Activated naive CD4-positive, alpha-beta T cell treated with anti-CD3 and anti-CD28 coated beads, Interleukin-2, amount 50 U/mL, for 16 hours (primary cell): ENCODE data around the gene ZNF70.
A peak's percentile ranks its signal among the peaks of the same experiment; 100 is the strongest.

Experiments
- DNase-seq: peaks from one replicate; pipeline ENCODE4 v3.0.0-alpha.2; 2020

Gene ZNF70

GRCh38 chr22:23750714-23751440 is at the start of gene ZNF70:
TSS of gene ZNF70 (minus strand) at chr22:23751112. CDS start at chr22:23745140, 5,972 bp downstream.
- DNase-seq: peak; percentile 86

DNA sequence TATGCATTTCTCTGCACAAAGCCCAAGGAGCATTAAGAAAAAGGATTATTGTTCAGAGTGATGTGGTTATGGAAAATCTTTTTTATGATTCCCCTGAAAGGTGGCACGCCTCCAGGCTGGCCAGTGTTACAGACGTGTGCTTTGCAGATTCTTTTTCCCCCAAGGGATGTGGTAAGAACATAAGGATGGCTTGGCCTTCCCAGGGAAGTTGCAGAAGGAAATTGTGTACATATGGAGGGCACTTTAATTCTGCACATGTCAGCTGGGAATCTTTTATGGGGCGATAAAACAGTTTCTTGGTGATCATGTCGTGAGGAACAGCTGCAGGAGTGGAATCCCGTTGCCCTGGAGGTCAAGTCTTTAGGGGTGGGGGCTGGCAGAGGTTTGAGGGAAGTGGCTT is 45.5 kb upstream of the ZNF70 start:
- no peak for DNase-seq

GRCh38 chr22:23793326-23793725 is 42.4 kb upstream of the ZNF70 start:
- no peak for DNase-seq

GRCh38 chr22:23791738-23792645 is 41.1 kb upstream of the ZNF70 start:
- DNase-seq: no peak

DNA sequence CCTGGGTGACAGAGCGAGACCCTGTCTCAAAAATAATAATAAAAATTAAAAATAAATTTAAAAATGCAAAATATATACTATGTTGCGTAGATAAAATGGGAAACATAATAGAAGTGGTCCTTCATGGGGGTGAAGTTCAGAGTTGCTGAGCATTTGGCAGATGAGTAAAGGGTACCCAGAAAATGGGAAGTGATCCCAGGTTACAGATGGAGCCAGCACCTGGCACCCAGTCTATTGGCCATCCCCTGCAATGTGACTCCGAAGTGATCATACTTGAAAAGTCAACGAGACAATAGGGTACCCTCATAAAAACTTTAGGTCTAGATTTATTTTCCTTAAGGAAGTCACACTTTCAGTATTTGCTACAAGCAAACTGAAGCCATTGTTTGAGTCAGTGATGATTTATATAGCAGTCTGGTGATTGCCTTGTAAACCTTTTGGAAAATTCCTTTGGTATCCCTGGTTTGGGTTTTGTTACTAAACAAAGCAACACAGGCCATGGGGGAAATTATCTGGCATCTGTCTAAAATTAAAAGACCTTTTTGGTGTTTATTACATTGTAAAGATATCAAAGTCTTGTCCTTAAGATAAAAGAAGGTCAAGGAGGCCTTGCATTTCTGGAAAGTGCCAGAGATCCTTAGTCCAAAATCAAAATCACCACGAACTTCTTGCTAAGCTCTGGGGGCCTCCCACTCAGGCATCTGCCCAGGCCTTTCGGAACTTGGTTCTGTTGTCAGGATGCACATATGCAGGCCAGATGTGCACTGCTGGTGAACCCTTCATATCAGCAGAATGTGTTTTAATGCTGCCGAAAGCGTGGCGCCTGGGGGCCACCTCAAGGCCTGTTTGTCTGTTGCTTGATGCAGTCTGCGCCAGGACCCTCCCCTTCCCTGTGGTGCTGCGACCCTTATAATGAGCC is 40.2 kb upstream of the ZNF70 start:
- no peak for DNase-seq

DNA sequence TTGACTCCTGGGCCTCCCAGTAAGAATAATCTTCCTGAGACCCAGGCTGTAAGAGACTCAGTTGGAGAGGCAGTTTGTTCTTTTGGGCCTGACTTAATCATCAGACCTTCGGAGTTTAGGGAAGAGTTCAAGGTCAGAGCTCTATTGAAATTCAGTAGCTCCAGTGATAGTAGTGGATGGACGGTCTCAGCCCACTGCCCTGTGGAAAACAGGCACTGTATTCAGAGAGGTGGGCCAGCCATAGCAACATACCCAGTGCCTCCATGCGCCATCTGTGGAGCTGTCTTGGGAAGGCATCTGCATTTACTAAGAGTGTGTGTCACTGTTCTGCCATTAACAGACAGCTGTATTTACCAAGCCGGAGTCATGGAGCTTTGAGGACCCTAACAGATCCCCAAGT is 38.7 kb upstream of the ZNF70 start:
- DNase-seq: no peak

GRCh38 chr22:23789121-23789520 is 38.2 kb upstream of the ZNF70 start:
- no peak for DNase-seq

- no peak for DNase-seq
These were observed 37.0 kb upstream of the ZNF70 start for GRCh38 chr22:23787910-23788309.

GRCh38 chr22:23787600-23787896 is 36.6 kb upstream of the ZNF70 start:
- DNase-seq: no peak

GRCh38 chr22:23786752-23787599 is 36.1 kb upstream of the ZNF70 start, which contains the start of gene SMARCB1:
TSS of gene SMARCB1 (plus strand) at chr22:23786966. CDS start at chr22:23787170, 204 bp downstream.
- DNase-seq: peak; percentile 90

DNA sequence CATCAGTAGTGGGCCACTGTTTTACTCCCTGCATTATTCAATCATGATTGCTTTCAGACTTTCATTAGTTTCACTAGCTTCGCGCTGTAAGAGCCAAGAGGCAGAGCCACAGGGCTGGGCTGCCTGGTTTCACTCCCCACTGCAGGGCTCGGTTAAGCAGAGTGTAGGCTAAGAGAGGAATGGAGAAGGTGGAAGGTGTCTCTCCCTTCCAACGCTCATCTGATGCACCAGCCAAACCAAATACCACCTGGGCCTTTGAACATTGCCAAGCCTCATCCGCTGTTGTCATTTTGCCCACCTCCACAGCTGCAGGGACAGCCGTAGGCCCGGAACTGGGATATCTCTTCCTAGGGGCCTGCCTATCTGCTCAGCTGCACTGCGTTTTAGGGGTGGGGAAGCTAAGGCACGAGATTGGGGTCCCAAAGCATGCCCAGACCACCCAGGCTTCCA is 35.4 kb upstream of the ZNF70 start:
- DNase-seq: no peak

GRCh38 chr22:23784215-23784732 is 33.4 kb upstream of the ZNF70 start:
- DNase-seq: no peak

GRCh38 chr22:23783265-23784150 is 32.6 kb upstream of the ZNF70 start:
- no peak for DNase-seq

GRCh38 chr22:23782703-23783102 is 31.8 kb upstream of the ZNF70 start:
- DNase-seq: no peak

DNA sequence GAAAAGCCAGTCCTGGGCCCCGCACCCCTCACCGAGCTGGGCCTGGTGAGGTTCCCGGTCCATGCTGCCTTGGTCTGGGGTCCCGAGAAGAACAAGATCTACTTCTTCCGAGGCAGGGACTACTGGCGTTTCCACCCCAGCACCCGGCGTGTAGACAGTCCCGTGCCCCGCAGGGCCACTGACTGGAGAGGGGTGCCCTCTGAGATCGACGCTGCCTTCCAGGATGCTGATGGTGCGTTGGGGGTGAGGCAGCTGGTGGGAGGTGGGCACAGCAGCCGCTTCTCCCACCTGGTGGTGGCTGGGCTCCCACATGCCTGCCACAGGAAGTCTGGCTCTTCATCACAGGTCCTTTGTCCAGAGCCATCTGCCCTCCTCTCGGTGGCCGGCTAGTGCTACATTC is 31.3 kb upstream of the ZNF70 start:
- no peak for DNase-seq

DNA sequence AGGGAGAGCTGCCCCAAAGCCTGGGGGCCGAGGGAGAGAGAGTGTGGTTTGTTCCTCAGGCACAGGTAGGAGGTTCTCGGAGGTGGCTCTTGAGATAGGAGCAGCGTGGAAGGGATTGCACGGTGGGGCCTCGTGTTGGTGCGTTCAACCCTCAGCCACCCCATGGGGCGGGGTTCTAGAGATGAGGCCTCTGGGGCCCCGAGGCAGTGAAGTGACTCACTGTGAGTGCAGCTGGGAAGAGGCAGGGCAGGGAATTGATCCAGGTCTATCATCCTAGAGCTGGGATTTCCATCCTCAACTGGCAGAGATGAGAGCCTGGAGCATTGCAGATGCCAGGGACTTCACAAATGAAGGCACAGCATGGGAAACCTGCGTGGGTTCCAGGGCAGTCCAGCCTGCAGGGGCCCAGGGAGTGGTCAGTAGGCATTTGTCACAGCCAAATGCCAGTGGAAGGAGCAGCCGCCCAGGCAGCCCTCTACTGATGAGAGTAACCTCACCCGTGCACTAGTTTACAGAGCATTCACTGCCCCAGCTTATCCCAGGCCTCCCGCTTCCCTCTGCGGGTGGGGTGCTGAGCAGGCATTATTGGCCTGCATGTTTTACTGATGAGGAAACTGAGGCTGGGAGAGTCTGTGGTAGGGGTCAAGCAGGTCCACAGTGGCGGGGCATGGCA is 30.7 kb upstream of the ZNF70 start:
- no peak for DNase-seq

- DNase-seq: no peak
These were observed 30.2 kb upstream of the ZNF70 start for GRCh38 chr22:23781065-23781464.

DNA sequence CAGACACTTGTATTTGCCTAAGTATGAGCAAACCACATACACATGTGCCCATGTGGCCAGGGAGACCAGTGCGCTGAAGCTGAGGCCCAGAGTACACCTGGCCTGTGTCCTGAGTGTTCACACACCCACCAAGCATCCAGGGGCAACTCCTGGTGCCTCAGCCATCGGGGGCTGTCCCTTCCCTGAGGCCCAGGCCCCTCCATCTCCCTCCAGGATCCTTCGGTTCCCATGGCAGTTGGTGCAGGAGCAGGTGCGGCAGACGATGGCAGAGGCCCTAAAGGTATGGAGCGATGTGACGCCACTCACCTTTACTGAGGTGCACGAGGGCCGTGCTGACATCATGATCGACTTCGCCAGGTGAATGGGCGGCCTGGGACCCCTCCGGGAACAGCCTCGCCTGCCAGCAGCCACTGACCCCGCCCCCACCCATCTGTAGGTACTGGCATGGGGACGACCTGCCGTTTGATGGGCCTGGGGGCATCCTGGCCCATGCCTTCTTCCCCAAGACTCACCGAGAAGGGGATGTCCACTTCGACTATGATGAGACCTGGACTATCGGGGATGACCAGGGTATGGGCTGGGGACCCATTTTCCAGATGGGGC is 29.3 kb upstream of the ZNF70 start:
- no peak for DNase-seq

DNA sequence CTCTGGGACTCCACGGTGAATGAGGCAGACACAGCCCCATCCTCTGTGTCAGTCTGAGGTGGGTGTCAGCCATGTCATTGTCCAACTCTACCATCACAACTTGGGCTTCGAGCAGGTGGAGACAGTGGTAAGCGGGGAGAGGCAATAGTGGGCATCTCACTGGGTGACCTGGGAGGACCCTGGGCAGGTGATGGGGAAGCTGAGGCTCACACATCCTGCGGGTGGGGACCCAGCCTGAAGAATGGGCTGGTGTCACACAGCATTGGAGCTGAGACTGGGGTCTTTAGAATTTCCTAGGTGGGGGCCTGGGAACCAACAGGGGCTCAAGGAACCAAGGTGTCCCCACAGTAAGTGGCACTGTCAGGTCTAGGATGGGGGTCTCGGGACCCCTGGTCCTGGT is 28.8 kb upstream of the ZNF70 start:
- no peak for DNase-seq

GRCh38 chr22:23779083-23779482 is 28.2 kb upstream of the ZNF70 start:
- no peak for DNase-seq
